ENCODE measurements around the gene ARHGAP18.
A peak's percentile ranks its signal among the peaks of the same experiment; 100 is the strongest.

DNA sequence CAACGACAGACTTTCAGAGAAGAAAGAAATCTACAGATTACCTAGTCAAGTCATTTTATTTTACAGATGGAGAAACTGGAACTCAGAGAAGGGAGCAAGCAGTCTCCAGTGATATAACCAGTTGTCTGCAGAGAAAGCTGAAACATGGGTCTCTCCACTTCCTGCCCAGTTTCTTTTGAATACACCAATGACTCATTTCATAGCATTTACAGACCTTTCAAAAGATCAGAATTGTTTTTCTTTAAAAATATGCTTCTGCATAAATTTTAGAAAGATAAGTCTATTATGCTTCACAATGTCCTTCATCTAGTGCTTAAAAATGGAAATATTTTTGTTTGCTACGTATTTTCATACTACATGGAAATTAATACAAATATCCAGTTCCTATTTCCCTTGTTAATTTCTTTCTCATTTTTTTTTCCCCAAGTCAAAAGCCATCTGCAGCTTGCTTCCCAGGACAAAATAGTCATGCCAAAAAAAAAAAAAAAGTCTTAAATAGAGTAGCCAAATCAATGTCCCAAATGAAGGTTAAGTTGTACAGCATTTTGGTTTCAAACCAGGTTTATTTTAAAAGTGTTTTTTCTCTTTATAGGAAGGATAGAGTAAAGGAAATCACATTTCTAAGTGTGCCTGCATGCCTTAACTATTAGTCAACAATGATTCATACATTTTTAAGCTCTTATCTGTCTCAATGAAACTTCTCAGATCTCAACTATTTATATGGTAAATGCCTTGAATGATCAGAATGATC, 36.9 kb downstream of the ARHGAP18 start:
- TF ChIP-seq POLR2A (IDR thresholded peaks at IDR 0.05; ENCODE audit: low read depth, low read length) (0 out of 2 replicates have a peak, but pooled peaks have one; percentile 33), TAF1 (IDR thresholded peaks at IDR 0.05; ENCODE audit: borderline replicate concordance, low read depth, low read length) (no peak)

All from GM12892 (cell line).